NCI-H1092 treated with DMSO at 0.1 percent for 48 hours (cell line): Measurements from ENCODE around the gene CPEB3.
"Not testable (repeated sequence)": the region's sequence is repeated elsewhere in the genome, so short reads cannot be mapped to it uniquely, and the experiment has no call there.

Experiments
- DNase-seq: peaks from one replicate; lab custom pipeline; 2025; lab: John Stamatoyannopoulos, UW

Gene CPEB3

DNA sequence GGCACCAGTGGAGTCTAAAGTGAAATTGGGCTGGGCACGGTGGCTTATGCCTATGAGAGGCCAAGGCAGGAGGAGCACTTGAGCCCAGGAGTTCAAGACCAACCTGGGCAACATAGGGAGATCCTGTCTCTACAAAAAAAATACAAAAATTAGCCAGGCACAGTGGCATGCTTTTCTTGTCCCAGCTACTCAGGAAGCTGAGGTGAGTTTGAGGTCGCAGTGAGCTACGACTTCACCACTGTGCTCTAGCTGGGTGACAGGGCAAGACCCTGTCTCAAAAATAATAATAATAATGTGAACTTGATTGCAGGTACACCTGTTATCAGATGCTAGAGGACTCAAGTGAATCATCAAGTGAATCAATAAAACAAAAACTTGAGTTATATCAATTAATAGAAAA, 259.3 kb downstream of the CPEB3 start:
- DNase-seq: no peak

DNA sequence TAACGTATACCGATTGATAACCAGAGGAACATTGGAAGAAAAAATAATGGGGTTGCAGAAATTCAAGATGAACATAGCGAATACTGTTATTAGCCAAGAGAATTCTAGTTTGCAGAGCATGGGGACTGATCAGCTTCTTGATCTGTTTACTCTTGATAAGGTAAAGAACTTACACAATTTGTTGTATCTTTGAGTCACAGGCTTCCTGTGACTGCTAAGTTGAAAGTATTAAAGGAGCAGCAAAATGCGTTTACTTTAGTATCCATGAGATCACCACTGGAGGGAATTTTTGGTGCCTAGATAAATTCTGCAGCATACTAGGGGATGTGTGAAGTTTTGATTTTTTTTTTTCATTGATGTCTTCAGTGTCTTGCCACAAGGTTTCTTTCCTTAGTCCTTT, 263.7 kb downstream of the CPEB3 start:
- DNase-seq: no peak

- not testable (repeated sequence) for DNase-seq
Observed at GRCh38 chr10:92025340-92025739, 265.5 kb downstream of the CPEB3 start.

DNA sequence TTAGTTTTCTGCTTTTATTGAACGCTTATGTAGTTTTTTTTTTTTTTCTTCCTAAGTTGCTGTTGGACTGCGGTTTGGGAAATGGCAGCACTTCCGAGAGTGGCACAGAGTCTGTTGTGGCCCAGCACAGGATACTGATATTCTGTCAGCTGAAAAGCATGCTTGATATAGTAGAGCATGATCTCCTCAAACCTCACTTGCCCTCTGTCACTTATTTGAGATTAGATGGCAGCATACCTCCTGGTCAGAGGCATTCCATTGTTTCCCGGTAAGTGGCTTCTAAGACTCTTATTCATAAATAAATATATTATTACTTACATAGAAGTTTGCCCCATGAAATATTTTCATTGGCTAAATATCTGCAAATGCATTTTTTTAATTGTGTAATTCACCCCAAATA, 266.2 kb downstream of the CPEB3 start:
- no peak for DNase-seq

GRCh38 chr10:92014620-92015019, 276.3 kb downstream of the CPEB3 start:
- no peak for DNase-seq

GRCh38 chr10:92011560-92012214, 279.2 kb downstream of the CPEB3 start:
- DNase-seq: no peak

DNA sequence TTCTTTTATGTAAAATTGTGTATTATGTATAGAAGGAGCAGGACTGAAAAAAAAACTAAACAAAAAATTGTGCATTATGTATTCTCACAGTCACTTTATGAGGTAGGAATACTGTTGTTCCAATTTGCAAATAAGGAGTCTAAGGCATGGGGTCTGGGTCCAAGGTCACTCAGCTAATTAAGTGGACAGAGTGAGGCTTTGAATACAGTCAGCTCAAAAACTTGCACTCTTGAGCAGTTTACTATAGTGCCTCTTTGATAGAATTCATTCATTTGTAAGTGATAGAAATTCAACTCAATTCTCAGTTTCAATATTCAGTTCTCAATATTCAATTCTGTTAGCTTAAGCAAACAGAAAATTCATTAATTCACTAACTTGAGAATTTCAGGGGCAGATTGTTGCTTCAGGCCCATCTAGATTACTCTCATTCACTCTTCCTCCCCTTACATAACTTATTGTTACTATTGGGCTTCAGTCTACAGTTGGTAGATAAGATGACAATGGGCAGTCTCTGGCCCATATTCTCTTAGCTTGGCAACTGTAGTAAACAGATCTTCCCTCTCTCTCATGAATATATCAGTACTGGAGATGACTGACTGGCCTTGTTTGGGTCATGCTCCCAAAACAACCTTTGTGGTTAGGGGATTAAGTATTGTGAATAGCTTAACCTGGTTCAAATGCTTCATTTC, 280.7 kb downstream of the CPEB3 start:
- DNase-seq: no peak

DNA sequence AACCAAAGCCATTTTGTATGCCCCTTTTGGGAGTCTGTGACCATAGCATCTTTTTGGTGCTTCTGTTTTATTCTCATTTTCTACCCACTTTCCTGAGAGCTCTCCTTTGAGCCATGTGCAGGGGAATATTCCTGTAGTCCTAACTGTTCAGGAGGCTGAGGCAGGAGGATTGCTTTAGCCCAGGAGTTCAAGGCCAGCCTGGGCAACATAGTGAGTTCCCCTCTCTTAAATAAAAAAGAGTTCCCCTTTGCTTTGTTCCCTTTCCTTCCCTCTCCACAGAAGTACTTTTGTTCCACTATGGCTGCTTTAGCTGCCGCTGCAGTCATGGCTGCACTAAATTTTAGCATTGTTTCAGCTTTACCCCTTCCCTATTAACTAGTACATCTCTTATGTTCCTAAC, 281.4 kb downstream of the CPEB3 start:
- no peak for DNase-seq

DNA sequence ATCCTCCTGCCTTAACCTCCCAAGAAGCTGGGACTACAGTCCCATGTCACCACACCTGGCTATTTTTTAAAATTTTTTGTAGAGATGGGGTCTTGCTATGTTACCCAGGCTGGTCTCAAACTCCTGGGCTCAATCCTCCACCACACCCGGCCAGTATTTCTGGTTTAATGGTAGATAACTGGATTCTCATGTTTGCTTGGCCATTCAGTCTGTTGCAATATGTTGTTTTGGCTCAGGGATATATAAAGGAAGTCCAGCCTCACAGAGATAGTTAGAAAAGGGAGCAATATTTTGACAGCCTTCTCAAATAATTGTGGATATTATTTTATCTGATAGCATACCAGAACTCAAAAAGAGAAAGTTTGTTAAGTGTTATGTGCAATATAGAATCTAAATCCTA, 284.9 kb downstream of the CPEB3 start:
- no peak for DNase-seq

- DNase-seq: no peak
Observed at GRCh38 chr10:92003258-92003657, 287.6 kb downstream of the CPEB3 start.

DNA sequence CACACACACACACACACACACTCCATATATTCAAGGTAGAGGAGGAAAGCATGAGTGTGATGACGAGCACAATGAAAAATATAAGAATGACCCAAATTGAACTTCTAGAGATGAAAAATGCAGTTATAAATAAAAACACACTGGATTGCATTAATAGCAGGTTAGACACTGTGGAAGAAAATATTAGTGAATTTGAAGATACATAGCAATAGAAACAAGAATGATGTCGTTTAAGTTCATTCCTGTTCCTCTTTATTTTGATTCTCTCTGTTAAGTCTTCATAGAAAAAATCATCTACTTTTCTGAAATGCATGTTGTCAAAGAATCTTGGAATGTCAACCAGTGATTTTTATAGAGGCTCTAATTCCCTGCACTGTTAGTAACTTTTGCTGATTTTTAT, 288.9 kb downstream of the CPEB3 start:
- no peak for DNase-seq

DNA sequence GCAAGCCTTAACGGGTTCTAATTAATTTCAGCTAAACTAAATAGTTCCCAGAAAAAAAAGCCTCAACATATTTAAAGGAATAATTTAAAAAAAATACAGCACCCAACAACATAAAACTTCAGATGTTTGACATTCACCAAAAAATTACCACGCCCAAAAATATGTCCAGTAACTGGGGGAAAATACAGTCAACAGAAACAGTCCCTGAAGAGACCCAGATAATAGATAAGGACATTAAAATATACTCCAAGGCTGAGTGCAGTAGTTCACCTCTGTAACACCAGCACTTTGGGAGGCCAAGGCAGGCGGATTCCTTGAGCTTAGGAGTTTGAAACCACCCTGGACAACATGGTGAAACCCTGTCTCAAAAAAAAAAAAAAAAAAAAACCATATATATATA, 289.3 kb downstream of the CPEB3 start:
- no peak for DNase-seq
